DND-41 (cell line): ENCODE measurements around the gene IFFO2.

Experiments used
- ATAC-seq: fragments of 200-7000 bp; cut with Tn5 transposase; 3 replicates; pipeline ENCODE4 v1.9.1; 2021; ENCODE audit warnings: low read depth; ENCODE audit not compliant: insufficient read depth
- DNase-seq: peaks from one replicate; pipeline ENCODE4 v3.0.0-alpha.2; 2020
- H2AFZ ChIP-seq: 2 replicates; pipeline ENCODE4 v1.6.0; 2012; ENCODE audit warnings: low read depth, low read length
- H3K27ac ChIP-seq: 2 replicates; pipeline ENCODE4 v1.5.1; 2012; ENCODE audit warnings: low read length, inconsistent platforms
- H3K27me3 ChIP-seq: fragments of 200-600 bp; sonication (generic); 2 replicates; pipeline ENCODE4 v1.6.0; 2012; ENCODE audit warnings: low read length, mild to moderate bottlenecking, inconsistent platforms; ENCODE audit not compliant: insufficient read depth, poor library complexity
- H3K36me3 ChIP-seq: 2 replicates; pipeline ENCODE4 v1.5.1; 2012; ENCODE audit warnings: low read length, inconsistent platforms; ENCODE audit not compliant: insufficient read depth
- H3K4me1 ChIP-seq: 2 replicates; pipeline ENCODE4 v1.5.1; 2012; ENCODE audit warnings: mild to moderate bottlenecking, low read length; ENCODE audit not compliant: insufficient read depth
- H3K4me2 ChIP-seq: 2 replicates; pipeline ENCODE4 v1.6.0; 2012; ENCODE audit warnings: mild to moderate bottlenecking, moderate library complexity, low read length, inconsistent platforms; ENCODE audit not compliant: insufficient read depth
- H3K4me3 ChIP-seq, 2 experiments: fragments of 200-600 bp in 1 of 2; shearing (Covaris generic) in 1 of 2; 2 replicates each; pipeline ENCODE4 v1.5.1; 2012 to 2016; ENCODE audit warnings: inconsistent platforms in 2 of 2, low read length in 2 of 2, mild to moderate bottlenecking in 2 of 2, low read depth in 1 of 2, moderate library complexity in 1 of 2
- H3K79me2 ChIP-seq: 2 replicates; pipeline ENCODE4 v1.6.0; 2012; ENCODE audit warnings: low read length, inconsistent platforms; ENCODE audit not compliant: insufficient read depth
- H3K9ac ChIP-seq: 2 replicates; pipeline ENCODE4 v1.6.0; 2012; ENCODE audit warnings: low read depth, mild to moderate bottlenecking, inconsistent platforms, low read length, moderate library complexity
- H3K9me3 ChIP-seq: 2 replicates; pipeline ENCODE4 v1.5.1; 2012; ENCODE audit warnings: low read length, moderate library complexity, mild to moderate bottlenecking, inconsistent platforms; ENCODE audit not compliant: insufficient read depth, severe bottlenecking
- H4K20me1 ChIP-seq: 2 replicates; pipeline ENCODE4 v1.6.0; 2012; ENCODE audit warnings: low read length; ENCODE audit not compliant: insufficient read depth
- EZH2 ChIP-seq: IDR thresholded peaks from 3 replicates; pipeline ENCODE4 v1.6.1; 2012; ENCODE audit warnings: borderline replicate concordance, low read depth, mild to moderate bottlenecking, moderate library complexity, low read length, inconsistent platforms; ENCODE audit not compliant: severe bottlenecking
- TF ChIP-seq, protein P1 (sequence below): IDR thresholded peaks from 2 replicates; pipeline ENCODE4 v1.5.1; 2012; ENCODE audit warnings: borderline replicate concordance, low read length, moderate library complexity, mild to moderate bottlenecking; ENCODE audit not compliant: poor library complexity, severe bottlenecking; ENCODE audit errors: extremely low read depth

IFFO2 gene

DNA sequence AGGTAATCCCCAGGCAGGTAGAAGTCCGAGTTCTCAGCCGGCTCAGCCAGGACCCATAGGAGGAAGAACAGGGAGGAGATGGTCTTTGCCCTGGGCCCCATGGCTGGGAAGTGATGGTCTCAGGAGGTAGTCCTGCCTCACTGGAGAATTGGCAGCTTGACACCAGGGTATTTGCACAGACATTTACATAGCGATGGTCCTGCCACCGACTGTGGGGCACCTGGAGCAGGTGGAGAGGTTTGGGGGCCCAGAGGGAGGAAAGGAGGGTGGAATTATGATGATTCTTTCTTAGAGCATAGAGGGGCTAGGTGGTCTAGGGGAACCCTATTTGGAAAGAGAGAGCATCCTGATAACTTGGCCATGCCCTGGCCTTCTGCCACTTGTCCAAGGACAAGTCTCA lies 96.9 kb downstream of the IFFO2 start, which contains the start of gene TAS1R2:
TSS of gene TAS1R2 (minus strand) at position 101 of the 400 bp plus-strand sequence. CDS start at position 101, 0 bp downstream.
- TF ChIP-seq, protein P1, sequence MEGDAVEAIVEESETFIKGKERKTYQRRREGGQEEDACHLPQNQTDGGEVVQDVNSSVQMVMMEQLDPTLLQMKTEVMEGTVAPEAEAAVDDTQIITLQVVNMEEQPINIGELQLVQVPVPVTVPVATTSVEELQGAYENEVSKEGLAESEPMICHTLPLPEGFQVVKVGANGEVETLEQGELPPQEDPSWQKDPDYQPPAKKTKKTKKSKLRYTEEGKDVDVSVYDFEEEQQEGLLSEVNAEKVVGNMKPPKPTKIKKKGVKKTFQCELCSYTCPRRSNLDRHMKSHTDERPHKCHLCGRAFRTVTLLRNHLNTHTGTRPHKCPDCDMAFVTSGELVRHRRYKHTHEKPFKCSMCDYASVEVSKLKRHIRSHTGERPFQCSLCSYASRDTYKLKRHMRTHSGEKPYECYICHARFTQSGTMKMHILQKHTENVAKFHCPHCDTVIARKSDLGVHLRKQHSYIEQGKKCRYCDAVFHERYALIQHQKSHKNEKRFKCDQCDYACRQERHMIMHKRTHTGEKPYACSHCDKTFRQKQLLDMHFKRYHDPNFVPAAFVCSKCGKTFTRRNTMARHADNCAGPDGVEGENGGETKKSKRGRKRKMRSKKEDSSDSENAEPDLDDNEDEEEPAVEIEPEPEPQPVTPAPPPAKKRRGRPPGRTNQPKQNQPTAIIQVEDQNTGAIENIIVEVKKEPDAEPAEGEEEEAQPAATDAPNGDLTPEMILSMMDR: no peak
- no peak for TF ChIP-seq EZH2
- no peaks in the 10 kb centered on the region for H3K9me3 ChIP-seq
- no peak within 1 kb of the TSS for H2AFZ ChIP-seq
- H3K4me1 ChIP-seq: no peaks in the 10 kb centered on the region
- no peaks in the 10 kb centered on the region for H4K20me1 ChIP-seq
- no peak within 1 kb of the TSS for H3K4me2 ChIP-seq
- no peaks in the 10 kb centered on the region for H3K36me3 ChIP-seq
- ATAC-seq (no peak), DNase-seq (no peak)
- H3K4me3 ChIP-seq: no peak within 1 kb of the TSS
- no peaks in the 10 kb centered on the region for H3K27me3 ChIP-seq
- H3K79me2 ChIP-seq: no peaks in the 10 kb centered on the region
- H3K9ac ChIP-seq: no peak within 1 kb of the TSS
- H3K27ac ChIP-seq: no peak within 1 kb of the TSS

- no peak overlapping the region for H3K4me3 ChIP-seq
- TF ChIP-seq, protein P1: no peak
- no peak for TF ChIP-seq EZH2
- no peaks in the 10 kb centered on the region for H3K79me2 ChIP-seq
- H4K20me1 ChIP-seq: no peaks in the 10 kb centered on the region
- ATAC-seq (no peak), DNase-seq (no peak)
- no peaks in the 10 kb centered on the region for H3K9me3 ChIP-seq
- H3K36me3 ChIP-seq: no peaks in the 10 kb centered on the region
- H3K27me3 ChIP-seq: no peaks in the 10 kb centered on the region
- H3K27ac ChIP-seq: no peak overlapping the region
- H2AFZ ChIP-seq: no peak overlapping the region
- no peaks in the 10 kb centered on the region for H3K4me1 ChIP-seq
- H3K4me2 ChIP-seq: no peak overlapping the region
- H3K9ac ChIP-seq: no peak overlapping the region
Measured at GRCh38 chr1:18858070-18858688, 98.3 kb downstream of the IFFO2 start.

DNA sequence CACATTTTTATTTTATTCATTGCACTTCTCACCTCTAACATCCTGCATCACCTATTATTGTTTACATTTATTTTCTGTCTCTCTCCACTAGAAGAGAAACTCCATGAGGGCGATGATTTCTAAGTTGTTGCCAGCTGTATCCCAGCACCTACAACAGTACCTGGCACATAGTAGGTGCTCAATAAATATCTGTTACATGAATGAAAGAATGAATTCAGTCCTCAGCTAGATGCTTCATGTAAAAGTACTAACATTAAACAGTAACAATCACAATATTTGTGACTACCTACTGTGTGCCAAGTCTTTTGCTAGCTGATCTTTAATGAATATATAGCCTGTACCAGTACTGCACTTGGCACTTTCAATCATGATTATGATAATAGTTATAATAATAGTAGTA lies 100.0 kb downstream of the IFFO2 start:
- no peak overlapping the region for H2AFZ ChIP-seq
- DNase-seq: no peak
- no peaks in the 10 kb centered on the region for H3K27me3 ChIP-seq
- ATAC-seq: no peak
- no peaks in the 10 kb centered on the region for H4K20me1 ChIP-seq
- no peak overlapping the region for H3K4me2 ChIP-seq
- TF ChIP-seq, protein P1: no peak
- TF ChIP-seq EZH2: no peak
- H3K27ac ChIP-seq: no peak overlapping the region
- H3K4me3 ChIP-seq: no peak overlapping the region
- no peaks in the 10 kb centered on the region for H3K9me3 ChIP-seq
- H3K4me1 ChIP-seq: no peaks in the 10 kb centered on the region
- no peaks in the 10 kb centered on the region for H3K36me3 ChIP-seq
- H3K79me2 ChIP-seq: no peaks in the 10 kb centered on the region
- no peak overlapping the region for H3K9ac ChIP-seq
